GM18868 (cell line): ENCODE data around the gene AKT3.
A peak's percentile ranks its signal among the peaks of the same experiment; 100 is the strongest.

Experiments used
- ATAC-seq: cut with Tn5 transposase; IDR thresholded peaks from one replicate; pipeline ENCODE4 v1.9.1; 2021; ENCODE audit warnings: mild to moderate bottlenecking, moderate library complexity; ENCODE audit not compliant: unreplicated experiment

Gene AKT3

GRCh38 chr1:243733670-243734307, 116.3 kb downstream of the AKT3 start:
- no peak for ATAC-seq

- no peak for ATAC-seq
These were observed 117.4 kb downstream of the AKT3 start for GRCh38 chr1:243732637-243733036.

GRCh38 chr1:243731974-243732625, 117.9 kb downstream of the AKT3 start:
- ATAC-seq, result no peak

- no peak for ATAC-seq
These were observed 118.6 kb downstream of the AKT3 start for GRCh38 chr1:243731301-243731891.

GRCh38 chr1:243730487-243731150, 119.4 kb downstream of the AKT3 start:
- no peak for ATAC-seq

- ATAC-seq, result no peak
These were observed 120.1 kb downstream of the AKT3 start for GRCh38 chr1:243729956-243730355.

- ATAC-seq, result peak; percentile 88
These were observed 122.4 kb downstream of the AKT3 start for GRCh38 chr1:243727503-243728203.

GRCh38 chr1:243726806-243727502, 123.1 kb downstream of the AKT3 start:
- peak; percentile 5 for ATAC-seq

GRCh38 chr1:243725846-243726245, 124.2 kb downstream of the AKT3 start:
- ATAC-seq, result no peak

- no peak for ATAC-seq
These were observed 125.0 kb downstream of the AKT3 start for GRCh38 chr1:243725075-243725474.

- ATAC-seq, result no peak
These were observed 126.5 kb downstream of the AKT3 start for GRCh38 chr1:243723458-243724043.

- no peak for ATAC-seq
These were observed 127.0 kb downstream of the AKT3 start for GRCh38 chr1:243723050-243723449.

- no peak for ATAC-seq
These were observed 130.6 kb downstream of the AKT3 start for GRCh38 chr1:243719476-243719875.

- ATAC-seq, result no peak
These were observed 131.2 kb downstream of the AKT3 start for GRCh38 chr1:243718893-243719292.

GRCh38 chr1:243718022-243718421, 132.0 kb downstream of the AKT3 start:
- no peak for ATAC-seq

GRCh38 chr1:243716906-243717305, 133.1 kb downstream of the AKT3 start:
- no peak for ATAC-seq

- ATAC-seq, result no peak
These were observed 134.8 kb downstream of the AKT3 start for GRCh38 chr1:243715285-243715684.

GRCh38 chr1:243713470-243714186, 136.4 kb downstream of the AKT3 start:
- ATAC-seq, result no peak

GRCh38 chr1:243712941-243713340, 137.1 kb downstream of the AKT3 start:
- no peak for ATAC-seq

GRCh38 chr1:243712242-243712641, 137.8 kb downstream of the AKT3 start:
- ATAC-seq, result no peak
